Skeletal muscle tissue (tissue), 5 donors: ENCODE data around the gene FAAP100. TPM values are rescaled to one million over a fixed set of nuclear protein-coding genes. Genes with fewer than 3 reads are reported as not detected.

ENCODE experiments used
- H3K27ac ChIP-seq: one replicate; pipeline ENCODE4 v1.7.0; 2013; ENCODE audit warnings: mild to moderate bottlenecking, low read depth, low read length, inconsistent platforms
- H3K27me3 ChIP-seq, 3 donors: one replicate each; pipeline ENCODE4 v1.7.0; 2013; ENCODE audit warnings: low read length in 3 of 3; ENCODE audit not compliant: control insufficient read depth in 3 of 3, insufficient read depth in 3 of 3
- H3K36me3 ChIP-seq, 3 donors: one replicate each; pipeline ENCODE4 v1.7.0; 2013; ENCODE audit warnings: low read length in 3 of 3; ENCODE audit not compliant: control insufficient read depth in 3 of 3, insufficient read depth in 3 of 3
- H3K4me1 ChIP-seq, 3 donors: one replicate each; pipeline ENCODE4 v1.7.0; 2013; ENCODE audit warnings: low read length in 3 of 3, mild to moderate bottlenecking in 3 of 3; ENCODE audit not compliant: control insufficient read depth in 3 of 3, insufficient read depth in 3 of 3
- H3K4me3 ChIP-seq, 3 donors: one replicate each; pipeline ENCODE4 v1.7.0; 2013; ENCODE audit warnings: low read length in 3 of 3
- H3K9ac ChIP-seq, 3 donors: one replicate each; pipeline ENCODE4 v1.7.0; 2013; ENCODE audit warnings: low read length in 3 of 3, mild to moderate bottlenecking in 3 of 3, moderate library complexity in 2 of 3, low read depth in 1 of 3
- H3K9me3 ChIP-seq, 3 donors: one replicate each; pipeline ENCODE4 v1.7.0; 2013; ENCODE audit warnings: low read length in 3 of 3; ENCODE audit not compliant: control insufficient read depth in 3 of 3
- small RNA-seq: library from RNA; depleted of rRNA; stranded (forward); fragments of <200 nt; gene quantifications from one replicate; pipeline ENCODE3, GENCODE V24; 2014
- total RNA-seq: library from RNA; depleted of rRNA; stranded (reverse); fragments of >200 nt; gene quantifications from one replicate; pipeline ENCODE4 v1.2.3, GENCODE V29; 2014
- donor health status: Osteomylitis.

The FAAP100 gene
- total RNA-seq, 1 donor from 2014 or later: 7.8 TPM

- Histone ChIP-seq H3K4me3 (no peak overlapping the region), H3K9me3 (no peaks in the 10 kb centered on the region), H3K4me1 (peaks cover 4 to 13% (median 9%) of the 10 kb centered on the region in 3 donors), H3K9ac (no peak overlapping the region), H3K36me3 (no peaks in the 10 kb centered on the region), H3K27ac (no peak overlapping the region), H3K27me3 (peaks cover 11 to 23% (median 17%) of the 10 kb centered on the region in 3 donors)
These were observed 60.0 kb downstream of the FAAP100 start for GRCh38 chr17:81492202-81492601.

GRCh38 chr17:81491761-81492160 lies 60.4 kb downstream of the FAAP100 start:
- Histone ChIP-seq H3K27me3 (peaks cover 11 to 23% (median 17%) of the 10 kb centered on the region in 3 donors), H3K36me3 (no peaks in the 10 kb centered on the region)

GRCh38 chr17:81491181-81491581 lies 61.0 kb downstream of the FAAP100 start:
- Histone ChIP-seq H3K9me3 (no peaks in the 10 kb centered on the region), H3K4me1 (peaks cover 4 to 13% (median 9%) of the 10 kb centered on the region in 3 donors), H3K4me3 (no peak overlapping the region), H3K27me3 (peaks cover 11 to 23% (median 17%) of the 10 kb centered on the region in 3 donors), H3K36me3 (no peaks in the 10 kb centered on the region), H3K27ac (no peak overlapping the region), H3K9ac (no peak overlapping the region)

More at GRCh38 chr17:81491761-81492160, 60.4 kb downstream of the FAAP100 start:
- H3K9ac ChIP-seq: no peak overlapping the region
- H3K9me3 ChIP-seq: no peaks in the 10 kb centered on the region
- peaks cover 4 to 13% (median 9%) of the 10 kb centered on the region in 3 donors for H3K4me1 ChIP-seq
- no peak overlapping the region for H3K4me3 ChIP-seq
- no peak overlapping the region for H3K27ac ChIP-seq

GRCh38 chr17:81489998-81490992 lies 61.9 kb downstream of the FAAP100 start:
- peaks cover 11 to 23% (median 17%) of the 10 kb centered on the region in 3 donors for H3K27me3 ChIP-seq
- H3K9ac ChIP-seq: peak overlapping the region in 1 of 3 donors; percentile 8
- no peaks in the 10 kb centered on the region for H3K9me3 ChIP-seq
- H3K27ac ChIP-seq: no peak overlapping the region
- H3K4me1 ChIP-seq: peaks cover 4 to 13% (median 9%) of the 10 kb centered on the region in 3 donors
- no peaks in the 10 kb centered on the region for H3K36me3 ChIP-seq
- H3K4me3 ChIP-seq: no peak overlapping the region

Small RNA genes lying within 50 kb of the gene (small RNA-seq; reads per million reads assigned to genes)
- not detected for gene RF00019

Other genes with a start within 250 kb of the FAAP100 start
- gene BAHCC1, start 156.9 kb downstream of the FAAP100 start, total RNA-seq: 8.4 TPM
- 1,613 TPM for gene ACTG1, start 39.6 kb downstream of the FAAP100 start, total RNA-seq
- gene FSCN2, start 24.0 kb downstream of the FAAP100 start, total RNA-seq: 1.0 TPM
- 43.8 TPM for gene NPLOC4, start 84.8 kb upstream of the FAAP100 start, total RNA-seq
- 0.52 TPM for gene TSPAN10, start 84.8 kb upstream of the FAAP100 start, total RNA-seq
- 1.0 TPM for gene PDE6G, start 104.2 kb upstream of the FAAP100 start, total RNA-seq
- 10.4 TPM for gene OXLD1, start 114.3 kb upstream of the FAAP100 start, total RNA-seq
- 5.7 TPM for gene CCDC137, start 114.4 kb upstream of the FAAP100 start, total RNA-seq
- 25.1 TPM for gene ARL16, start 131.4 kb upstream of the FAAP100 start, total RNA-seq
- 27.7 TPM for gene HGS, start 131.7 kb upstream of the FAAP100 start, total RNA-seq
- 4.7 TPM for gene MRPL12, start 151.0 kb upstream of the FAAP100 start, total RNA-seq
- gene SLC25A10, start 159.9 kb upstream of the FAAP100 start, total RNA-seq: 6.8 TPM